Fibroblast of peridontal ligament (primary cell): Measurements from ENCODE around the gene INTS6.

Experiments
- DNase-seq: peaks from one replicate; pipeline ENCODE4 v3.0.0-alpha.2; 2010; ENCODE audit errors: extremely low read depth

The INTS6 gene

DNA sequence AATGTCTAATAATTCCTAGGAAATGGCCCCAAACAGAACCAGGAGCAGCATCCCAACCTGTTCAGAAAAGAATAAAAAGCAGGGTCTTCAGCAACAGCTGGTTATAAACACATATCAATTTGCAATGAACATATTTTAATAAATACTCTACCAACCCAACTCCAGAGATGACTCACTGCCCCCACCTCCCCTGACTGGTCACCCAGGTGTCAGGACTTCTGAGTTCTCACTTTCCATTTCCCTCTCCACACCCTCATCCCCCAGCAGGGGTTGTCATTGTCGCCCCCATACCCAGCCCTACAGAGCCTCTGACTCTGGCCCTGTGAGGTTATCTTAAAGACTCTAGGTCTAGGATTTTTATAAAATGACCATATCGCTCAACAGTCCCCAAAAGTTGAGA is 106.4 kb downstream of the INTS6 start:
- DNase-seq: no peak

DNA sequence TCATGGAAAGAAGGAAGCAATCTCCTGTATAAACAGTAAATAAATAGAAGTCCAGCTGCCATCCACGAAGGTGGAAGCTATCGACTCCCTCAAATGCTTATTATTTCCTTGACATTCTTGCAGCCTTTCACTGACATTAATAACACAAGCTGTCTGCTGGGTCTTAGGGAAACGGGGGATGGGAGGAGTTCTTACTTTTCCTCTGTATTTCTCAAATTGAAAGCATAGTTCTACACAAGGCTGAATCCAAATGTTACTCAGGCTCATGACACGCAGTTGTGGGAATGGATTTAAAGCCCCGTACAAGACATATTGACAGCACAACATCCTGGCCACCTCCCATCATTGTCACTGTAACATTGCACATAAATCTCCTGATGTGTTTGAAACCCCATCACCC is 109.4 kb downstream of the INTS6 start:
- DNase-seq: no peak

DNA sequence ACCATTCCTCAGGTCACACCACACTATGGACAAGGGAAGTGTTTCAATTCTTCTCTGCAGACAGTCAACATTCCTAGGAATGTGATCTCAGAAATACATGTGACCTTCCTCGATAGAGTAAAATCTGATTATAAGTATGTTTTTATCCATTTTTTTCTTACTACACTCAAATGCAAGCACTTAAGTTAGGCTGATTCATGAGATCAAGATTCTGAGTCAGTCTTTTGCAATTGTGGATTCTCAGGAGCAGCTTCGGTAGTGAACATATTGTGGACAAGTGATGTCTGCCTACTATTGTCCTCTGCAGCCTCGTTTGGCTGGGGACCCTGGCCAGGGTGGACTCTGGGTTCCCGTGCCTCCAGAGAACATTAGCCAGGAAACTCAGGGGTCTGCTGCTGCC is 110.1 kb downstream of the INTS6 start:
- DNase-seq: peak; percentile 69

DNA sequence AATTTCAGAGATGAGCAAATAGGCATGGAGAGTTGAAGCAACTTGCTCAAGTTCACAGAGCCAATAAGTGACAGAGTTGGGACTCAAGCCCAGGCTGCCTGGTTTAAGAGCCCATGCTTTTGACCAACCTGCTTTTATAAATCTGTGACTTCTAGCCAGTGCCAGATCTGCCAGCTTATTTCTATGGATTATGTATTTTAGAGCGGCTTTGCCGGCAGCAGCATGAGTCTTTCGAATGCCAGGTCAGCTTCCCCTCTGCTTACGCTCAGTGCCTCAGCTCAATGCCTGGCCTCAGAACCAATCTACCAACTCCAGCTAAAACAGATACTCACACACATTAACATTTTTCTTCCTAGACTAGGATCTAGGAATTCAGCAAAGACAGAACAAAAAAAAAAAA is 111.0 kb downstream of the INTS6 start:
- no peak for DNase-seq

DNA sequence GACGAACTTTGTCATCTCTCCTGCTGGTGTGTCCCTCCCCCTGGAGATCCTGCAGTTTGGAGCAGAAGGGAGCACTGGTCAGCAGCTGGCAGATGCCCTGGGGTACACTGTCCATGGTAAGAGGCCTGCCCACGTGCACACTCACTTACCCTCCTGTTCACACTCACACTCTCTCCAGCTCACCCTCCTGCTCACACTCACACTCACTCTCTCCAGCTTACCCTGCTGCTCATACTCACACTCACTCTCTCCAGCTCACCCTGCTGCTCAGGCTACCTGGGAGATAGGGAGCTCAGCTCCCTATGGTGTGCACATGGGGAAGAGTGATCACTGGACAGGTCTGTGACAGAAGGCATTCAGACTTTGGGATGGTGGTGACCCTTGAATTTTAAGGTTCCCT is 111.6 kb downstream of the INTS6 start:
- DNase-seq: no peak

DNA sequence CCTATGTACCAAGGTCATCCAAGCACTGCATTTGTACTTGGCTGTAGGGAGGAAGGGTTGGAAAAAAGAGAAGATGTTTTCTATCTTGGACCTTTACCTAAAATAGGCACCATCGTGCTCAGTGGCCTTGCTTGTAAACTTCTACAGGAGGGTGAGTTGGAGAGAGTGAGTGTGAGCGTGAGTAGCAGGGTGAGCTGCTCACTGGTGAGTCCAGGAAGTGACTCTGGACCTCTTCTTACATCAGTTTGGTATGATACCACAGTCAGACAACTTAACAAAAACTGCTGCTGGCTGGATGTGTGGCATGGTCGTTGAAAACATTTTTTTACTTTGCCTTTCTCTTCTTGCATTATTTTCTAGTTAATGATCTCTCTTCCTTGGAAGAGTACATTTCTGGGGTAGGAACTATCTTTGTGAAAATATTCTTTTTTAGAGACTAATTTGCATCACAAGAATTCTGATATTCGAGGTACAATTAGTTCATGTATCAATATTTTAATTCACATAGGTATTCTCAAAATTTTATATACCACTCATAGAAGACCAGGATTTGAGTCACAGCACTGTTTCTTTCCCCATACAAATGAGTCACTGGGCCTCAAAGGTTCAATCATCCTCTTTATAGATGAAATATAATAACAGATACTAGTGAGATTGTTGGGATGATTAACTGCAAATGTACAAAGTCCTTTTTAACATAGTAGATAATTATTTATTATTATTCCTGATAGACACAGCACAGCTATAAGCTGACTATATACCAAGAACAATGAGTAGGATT is 112.7 kb downstream of the INTS6 start:
- DNase-seq: peak; percentile 31

DNA sequence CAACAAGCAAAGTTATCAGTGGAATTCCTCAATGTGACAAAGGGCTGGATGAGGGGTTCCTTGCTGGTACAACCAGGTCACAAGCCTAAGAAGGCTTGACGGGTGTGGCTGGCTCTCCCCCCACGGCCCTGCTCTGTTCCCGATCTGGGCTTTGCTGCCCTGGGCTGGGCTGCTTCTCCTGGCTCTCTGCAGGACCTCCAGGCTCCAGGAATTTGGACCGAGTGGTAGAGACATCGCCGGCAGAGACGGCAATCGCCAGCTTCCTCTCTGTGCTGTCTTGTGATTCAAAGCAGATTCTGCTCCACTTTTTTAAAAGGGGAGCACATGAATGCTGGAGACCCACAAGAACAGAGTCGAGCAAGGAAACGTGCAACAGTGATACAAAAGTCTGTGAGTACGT is 113.5 kb downstream of the INTS6 start, which contains the start of gene SERPINE3:
SERPINE3 (plus strand) TSS at position 338 of the 400 bp plus-strand sequence. CDS start 1,401 bp downstream, outside the sequence.
- no peak for DNase-seq

DNA sequence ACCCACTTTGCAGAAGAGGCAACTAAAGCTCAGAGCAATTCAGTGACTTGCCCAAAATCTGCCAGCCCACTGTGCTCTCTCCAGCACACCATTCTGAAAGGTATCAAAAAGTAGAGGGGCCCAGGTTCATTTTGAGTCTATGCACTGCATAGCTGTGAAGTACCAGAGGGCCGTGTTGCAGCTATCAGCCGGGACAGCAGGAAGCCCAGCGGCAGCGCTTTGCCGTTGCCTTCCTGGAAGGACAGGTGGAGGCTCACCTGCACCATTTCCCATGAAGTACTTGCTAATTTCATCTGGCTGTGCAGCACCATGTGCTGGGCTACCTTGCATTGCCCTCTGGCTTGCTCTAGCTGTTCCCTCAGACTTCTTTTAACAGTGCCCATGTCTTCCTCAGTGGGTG is 116.1 kb downstream of the INTS6 start:
- no peak for DNase-seq

DNA sequence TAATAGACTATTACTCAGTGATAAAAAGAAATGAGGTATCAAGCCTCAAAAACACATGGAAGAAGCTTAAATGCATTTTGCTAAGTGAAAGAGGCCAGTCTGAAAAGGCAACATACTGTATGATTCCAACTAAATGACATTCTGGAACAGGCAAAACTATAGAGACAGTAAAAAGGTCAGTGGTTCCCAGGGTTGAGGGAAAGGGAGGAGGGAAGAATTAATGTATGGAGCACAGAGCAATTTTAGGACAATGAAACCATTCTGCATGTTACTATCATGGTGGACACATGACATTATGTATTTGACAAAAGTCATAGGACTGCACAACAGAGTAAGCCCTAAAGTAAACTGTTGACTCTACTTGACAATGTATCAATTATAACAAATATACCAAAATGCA is 119.0 kb downstream of the INTS6 start:
- DNase-seq: no peak

DNA sequence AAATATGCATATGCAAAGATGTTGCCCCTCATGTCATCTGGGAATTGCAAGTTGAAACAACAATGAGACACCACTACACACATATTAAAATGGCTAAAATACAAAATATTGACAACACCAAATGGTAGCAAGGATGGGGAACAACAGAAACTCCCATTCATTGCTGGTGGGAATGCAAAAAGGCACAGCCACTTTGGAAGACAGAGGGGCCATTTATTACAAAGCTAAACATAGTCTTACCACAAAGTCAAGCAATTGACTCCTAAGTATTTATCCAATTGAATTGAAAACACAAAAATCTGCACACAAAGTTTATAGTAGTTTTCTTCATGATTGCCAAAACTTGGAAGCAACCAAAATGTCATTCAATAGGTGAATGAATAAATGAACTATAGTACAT is 119.4 kb downstream of the INTS6 start:
- no peak for DNase-seq

DNA sequence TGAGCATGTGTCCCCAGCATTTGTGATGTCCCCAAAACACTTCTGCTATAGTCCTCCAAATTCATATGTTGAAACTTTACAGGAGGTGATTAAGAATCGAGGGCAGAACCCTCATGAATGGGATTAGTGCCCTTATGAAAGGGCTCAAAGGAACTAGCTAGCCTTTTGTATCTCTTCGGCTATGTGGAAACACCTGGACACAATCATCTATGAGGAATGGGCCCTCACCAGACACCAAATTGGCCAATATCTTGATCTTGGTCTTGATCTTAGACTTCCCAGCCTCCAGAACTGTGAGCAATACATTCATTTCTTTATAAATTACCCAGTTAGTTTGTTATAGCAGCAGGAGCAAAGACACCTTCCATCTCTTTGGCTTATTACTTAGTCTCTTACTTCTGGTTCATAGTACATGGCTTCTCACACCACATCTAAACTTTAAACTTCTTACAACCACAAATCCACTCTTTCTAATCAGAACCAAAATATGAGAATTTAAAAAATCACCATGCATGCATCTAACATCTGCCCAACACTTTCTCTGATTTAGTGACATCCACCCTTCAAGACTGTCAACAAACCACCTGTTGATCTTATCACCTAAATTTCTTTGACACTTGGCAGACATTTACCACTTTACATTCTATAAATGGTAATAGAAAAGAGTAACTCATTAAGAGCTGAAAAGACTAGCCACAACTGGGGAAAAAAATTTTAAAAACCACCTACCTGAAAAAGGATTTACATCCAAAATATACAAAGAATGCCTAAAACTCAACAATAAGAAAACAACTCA is 120.1 kb downstream of the INTS6 start:
- no peak for DNase-seq

DNA sequence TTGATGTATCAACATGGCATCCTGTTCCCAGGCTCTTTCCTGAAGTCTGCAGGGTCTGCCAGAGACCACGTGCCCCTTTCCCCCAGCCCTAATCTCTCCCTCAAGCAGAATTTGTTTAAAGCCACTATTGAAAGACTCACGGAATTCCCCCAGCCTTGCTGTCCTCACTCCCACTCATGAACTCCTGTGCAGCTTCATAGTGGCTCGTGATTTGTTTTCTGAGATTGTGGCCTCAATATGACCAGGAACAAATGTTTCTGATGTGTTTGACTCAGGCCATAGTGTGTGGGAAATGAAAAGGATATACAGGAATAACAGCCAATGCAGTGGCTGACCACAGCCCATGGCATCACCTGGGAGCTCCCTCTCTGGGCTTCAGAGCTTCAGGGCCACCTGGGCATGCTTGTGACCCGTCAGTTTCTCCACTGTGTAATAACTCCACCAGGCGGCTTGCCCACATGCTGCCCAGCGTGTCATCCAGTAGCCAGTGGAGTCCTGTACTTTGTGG is 121.4 kb downstream of the INTS6 start:
- DNase-seq: no peak

DNA sequence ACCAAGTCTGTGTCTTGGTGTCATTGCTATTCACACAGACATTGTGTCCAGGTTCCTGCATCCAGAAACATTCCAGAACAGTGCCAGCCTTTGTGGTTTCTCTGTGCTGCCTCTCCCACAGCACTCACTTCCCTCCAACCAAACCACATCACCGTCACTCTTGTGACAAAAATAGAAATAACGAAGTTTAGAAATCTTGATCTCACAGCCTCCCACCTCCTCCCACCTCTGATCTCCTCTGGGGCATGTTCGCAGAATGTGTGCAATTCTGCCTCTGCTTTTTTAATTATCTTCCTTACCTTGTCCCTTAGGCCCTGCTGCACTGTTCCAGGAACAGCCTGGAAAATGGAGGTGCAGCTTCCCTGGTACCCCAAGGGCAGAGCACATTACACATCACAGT is 122.0 kb downstream of the INTS6 start:
- peak; percentile 65 for DNase-seq

DNA sequence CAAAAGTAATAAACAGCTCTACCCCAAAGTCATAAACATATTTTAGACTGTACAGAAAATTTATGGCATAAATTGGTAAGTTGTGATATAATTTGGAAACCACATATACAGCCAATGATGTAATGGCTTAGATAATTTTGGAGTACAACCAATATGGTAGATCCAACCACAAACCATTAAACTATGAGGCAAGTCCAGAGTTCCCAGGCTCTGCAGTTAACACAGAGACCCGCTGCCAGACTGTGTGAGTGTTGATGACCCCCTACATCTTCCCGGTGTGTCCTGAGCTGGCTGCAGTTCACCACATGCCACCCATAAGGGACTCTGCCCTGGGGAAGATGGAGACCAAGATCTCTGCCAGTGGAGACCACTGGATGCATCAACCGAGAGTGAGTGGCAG is 123.2 kb downstream of the INTS6 start:
- DNase-seq: peak; percentile 29

DNA sequence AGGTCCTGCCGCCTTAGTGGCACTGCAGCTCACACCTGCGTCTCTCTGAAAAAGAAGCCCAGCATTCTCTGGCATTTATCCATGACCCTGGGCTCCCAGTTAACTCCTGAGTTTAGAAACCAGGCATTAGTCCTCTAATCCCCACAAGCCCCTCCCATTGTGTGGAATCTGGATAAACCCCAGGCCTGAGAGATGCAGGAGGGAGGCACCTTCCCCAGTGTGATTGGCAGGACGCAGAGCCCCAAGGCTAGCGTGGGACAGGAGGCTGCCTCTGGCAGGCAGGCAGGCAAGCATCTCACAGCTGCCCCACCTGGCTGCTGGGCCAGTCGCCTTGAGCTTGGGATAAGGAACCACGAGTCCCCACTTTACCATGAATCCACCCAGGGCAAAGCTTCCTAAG is 124.3 kb downstream of the INTS6 start:
- DNase-seq: no peak

DNA sequence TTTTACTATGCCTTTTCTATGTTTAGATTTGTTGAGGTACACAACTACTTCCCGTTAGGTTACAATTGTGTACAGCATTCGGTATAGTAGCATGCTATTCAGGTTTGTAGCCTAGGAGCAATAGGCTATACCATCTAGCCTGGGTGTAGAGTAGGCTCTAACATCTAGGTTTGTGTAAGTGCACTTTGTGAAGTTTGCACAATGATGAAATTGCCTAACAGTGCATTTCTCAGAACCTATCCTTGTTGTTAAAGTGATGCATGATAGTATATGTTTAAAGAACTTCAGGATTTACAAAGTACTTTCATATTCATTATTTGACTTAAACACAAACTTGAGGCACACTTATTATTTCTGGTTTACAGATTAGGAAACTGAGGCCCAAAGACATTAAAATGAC is 124.9 kb downstream of the INTS6 start:
- no peak for DNase-seq

DNA sequence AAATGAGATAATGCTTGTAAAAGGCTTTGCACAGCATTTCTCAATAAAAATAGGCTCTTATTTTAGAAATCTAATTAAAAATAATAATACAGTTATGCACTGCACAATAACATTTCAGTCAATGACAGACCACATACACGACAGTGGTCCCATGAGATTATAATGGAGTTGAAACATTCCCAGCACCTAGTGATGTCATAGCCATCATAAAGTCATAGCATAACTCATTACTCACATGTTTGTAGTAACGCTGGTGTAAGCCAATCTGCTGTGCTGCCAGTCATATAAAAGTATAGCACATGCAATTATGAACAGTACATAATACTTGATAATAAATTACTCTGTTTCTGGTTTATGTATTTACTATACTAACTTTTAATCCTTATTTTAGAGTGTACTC is 126.1 kb downstream of the INTS6 start:
- DNase-seq: peak; percentile 14

DNA sequence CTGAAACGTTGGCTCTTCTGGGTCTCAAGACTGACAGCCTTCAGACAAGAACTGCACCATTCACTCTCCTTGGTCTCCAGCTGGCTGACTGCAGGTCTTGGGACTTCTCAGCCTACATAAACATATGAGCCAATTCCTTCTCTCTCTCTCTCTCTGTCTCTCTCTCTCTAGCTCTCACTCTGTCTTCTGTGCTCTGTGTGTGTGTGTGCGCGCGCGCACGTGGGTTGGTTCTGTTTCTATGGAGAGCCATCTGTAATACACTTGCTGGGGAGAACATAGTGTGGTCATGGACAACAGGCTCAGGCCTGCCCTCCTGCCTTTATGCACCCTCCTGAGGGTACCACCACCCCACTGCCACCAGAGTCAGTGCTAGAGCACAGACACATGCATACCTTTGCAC is 127.0 kb downstream of the INTS6 start:
- no peak for DNase-seq

DNA sequence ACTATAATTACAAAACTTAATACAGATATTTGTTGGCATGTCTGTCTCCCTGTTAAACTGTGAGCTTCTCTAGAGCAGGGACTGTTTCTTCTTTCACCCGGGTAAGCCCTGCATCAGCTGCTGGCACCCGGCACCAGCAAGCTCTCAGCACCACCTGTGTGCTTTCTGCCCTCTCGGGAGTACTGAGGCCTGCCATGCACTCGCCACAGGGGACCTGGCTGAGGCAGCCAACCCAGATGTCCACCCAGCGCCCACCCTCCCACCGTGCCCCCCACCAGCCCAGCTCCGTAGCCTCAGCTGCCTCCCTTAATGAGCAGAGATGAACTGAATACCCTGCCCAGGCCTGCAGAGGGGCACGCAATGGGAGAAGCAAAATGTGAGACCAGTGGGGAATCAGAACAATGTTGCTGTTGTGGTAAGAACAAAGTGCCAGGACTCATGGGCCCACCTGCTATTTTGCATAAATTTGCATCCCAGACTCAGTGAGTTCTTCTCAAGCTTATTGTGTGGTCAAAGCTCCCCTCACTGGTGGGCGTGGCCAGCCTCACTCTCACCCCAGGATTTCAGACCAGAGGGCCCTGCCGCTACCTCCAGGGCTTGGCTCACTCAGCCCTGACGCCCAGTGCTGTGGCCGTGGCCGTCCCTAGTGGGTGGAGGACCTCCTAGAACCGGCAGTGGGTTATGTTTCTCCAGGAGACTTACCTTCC is 128.0 kb downstream of the INTS6 start:
- DNase-seq: no peak

DNA sequence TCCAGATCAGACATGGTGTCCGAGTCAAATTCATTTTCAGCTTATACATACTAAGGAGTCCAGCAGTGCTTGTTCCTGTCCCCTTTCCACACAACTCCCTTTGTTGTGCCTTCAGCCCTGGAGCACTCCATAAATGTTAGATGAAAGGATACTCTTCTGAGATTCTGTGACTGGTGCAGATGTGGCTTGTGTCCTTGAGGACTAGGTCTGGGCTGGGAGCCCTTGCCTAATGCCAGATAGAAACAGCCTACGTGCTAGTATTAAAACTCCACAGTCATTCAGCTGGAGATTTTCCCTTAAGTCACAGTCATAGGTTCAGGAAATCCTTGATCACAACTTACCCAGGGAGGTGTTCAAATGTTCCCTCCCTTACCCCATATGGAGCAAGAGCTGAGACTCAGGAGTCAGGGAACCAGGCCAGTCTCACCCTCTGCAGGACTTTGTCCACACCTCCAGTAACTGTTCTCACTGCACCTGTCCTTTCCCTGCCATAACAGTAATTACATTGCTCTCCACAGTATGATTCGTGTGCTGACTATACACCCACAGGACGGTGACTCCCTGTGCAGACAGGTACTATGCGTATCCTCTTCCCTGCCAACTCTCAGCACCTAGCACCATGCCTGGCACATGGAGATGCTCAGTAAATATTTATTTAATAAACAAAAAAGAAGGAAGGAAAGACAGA is 128.9 kb downstream of the INTS6 start:
- DNase-seq: no peak

DNA sequence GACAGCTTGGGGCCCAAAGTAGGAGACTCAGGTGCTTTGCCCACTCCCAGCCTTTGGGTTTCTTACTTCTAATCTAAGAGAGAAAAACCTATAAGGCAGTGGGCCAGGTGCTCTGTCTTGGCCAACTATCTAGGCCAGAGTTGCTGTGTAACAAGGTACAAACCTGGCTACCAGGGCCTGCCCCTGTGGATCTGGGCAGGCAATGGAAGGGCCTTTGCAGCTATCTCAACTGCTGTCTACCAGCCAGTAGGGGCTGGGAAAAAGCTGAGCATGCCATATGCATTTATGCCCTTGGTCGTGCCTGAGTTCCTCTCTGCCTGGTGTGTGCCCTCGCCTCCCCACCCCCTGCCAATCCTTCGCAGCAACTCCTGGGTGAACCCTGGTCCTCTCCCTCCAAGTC is 130.0 kb downstream of the INTS6 start:
- no peak for DNase-seq

DNA sequence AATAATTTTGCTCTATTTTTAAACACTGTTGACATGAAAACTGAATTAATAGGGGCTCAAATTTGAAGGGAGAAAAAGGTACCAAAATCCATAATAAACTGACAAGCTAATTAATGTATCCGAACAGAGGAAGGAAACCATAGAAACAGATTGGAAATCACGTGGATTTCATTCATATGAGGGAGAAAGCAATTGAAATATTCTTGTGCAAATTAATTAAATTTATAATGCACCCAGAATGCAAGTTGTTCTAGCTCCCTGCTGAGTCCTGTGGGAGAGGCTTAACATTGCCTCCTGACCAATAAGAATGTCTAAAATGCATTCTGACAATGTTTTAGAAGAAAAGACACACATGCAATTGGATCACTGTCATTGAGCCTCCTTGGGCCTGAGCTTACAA is 131.0 kb downstream of the INTS6 start:
- DNase-seq: no peak
